Rectal smooth muscle tissue (tissue), 1 donor: ENCODE measurements around the gene UPB1.

ENCODE experiments used
- H3K27ac ChIP-seq: one replicate; pipeline ENCODE4 v1.7.0; 2013; ENCODE audit warnings: low read depth, low read length, inconsistent platforms
- H3K27me3 ChIP-seq: one replicate; pipeline ENCODE4 v1.7.0; 2013; ENCODE audit warnings: low read length; ENCODE audit not compliant: control insufficient read depth, insufficient read depth
- H3K36me3 ChIP-seq: one replicate; pipeline ENCODE4 v1.7.0; 2013; ENCODE audit warnings: low read length; ENCODE audit not compliant: control insufficient read depth, insufficient read depth
- H3K4me1 ChIP-seq: one replicate; pipeline ENCODE4 v1.7.0; 2013; ENCODE audit warnings: low read length; ENCODE audit not compliant: control insufficient read depth, insufficient read depth
- H3K4me3 ChIP-seq: one replicate; pipeline ENCODE4 v1.7.0; 2013; ENCODE audit warnings: low read length
- H3K9ac ChIP-seq: one replicate; pipeline ENCODE4 v1.7.0; 2013; ENCODE audit warnings: low read length

Gene UPB1

GRCh38 chr22:24463071-24463760 lies 31.9 kb upstream of the UPB1 start:
- Histone ChIP-seq H3K9ac (no peak overlapping the region), H3K27ac (no peak overlapping the region), H3K4me3 (no peak overlapping the region), H3K27me3 (no peaks in the 10 kb centered on the region), H3K4me1 (peaks cover 2% of the 10 kb centered on the region), H3K36me3 (no peaks in the 10 kb centered on the region)

GRCh38 chr22:24465566-24465965 lies 29.6 kb upstream of the UPB1 start:
- H3K36me3 ChIP-seq, result no peaks in the 10 kb centered on the region
- no peaks in the 10 kb centered on the region for H3K27me3 ChIP-seq
- H3K9ac ChIP-seq, result no peak overlapping the region
- H3K4me1 ChIP-seq, result peaks cover 2% of the 10 kb centered on the region
- no peak overlapping the region for H3K27ac ChIP-seq
- no peak overlapping the region for H3K4me3 ChIP-seq

GRCh38 chr22:24465975-24466374 lies 29.2 kb upstream of the UPB1 start:
- Histone ChIP-seq H3K27me3 (no peaks in the 10 kb centered on the region), H3K4me3 (no peak overlapping the region), H3K27ac (no peak overlapping the region), H3K4me1 (peaks cover 2% of the 10 kb centered on the region), H3K9ac (no peak overlapping the region), H3K36me3 (no peaks in the 10 kb centered on the region)

GRCh38 chr22:24466716-24467328 lies 28.3 kb upstream of the UPB1 start:
- peaks cover 2% of the 10 kb centered on the region for H3K4me1 ChIP-seq
- H3K27me3 ChIP-seq, result no peaks in the 10 kb centered on the region
- H3K27ac ChIP-seq, result no peak overlapping the region
- H3K9ac ChIP-seq, result no peak overlapping the region
- no peaks in the 10 kb centered on the region for H3K36me3 ChIP-seq
- H3K4me3 ChIP-seq, result no peak overlapping the region

GRCh38 chr22:24467340-24467739 lies 27.8 kb upstream of the UPB1 start:
- Histone ChIP-seq H3K27me3 (no peaks in the 10 kb centered on the region), H3K4me3 (no peak overlapping the region), H3K27ac (no peak overlapping the region), H3K9ac (no peak overlapping the region), H3K36me3 (no peaks in the 10 kb centered on the region), H3K4me1 (peaks cover 2% of the 10 kb centered on the region)

GRCh38 chr22:24471570-24471969 lies 23.6 kb upstream of the UPB1 start:
- Histone ChIP-seq H3K27ac (no peak overlapping the region), H3K4me3 (no peak overlapping the region), H3K36me3 (no peaks in the 10 kb centered on the region), H3K9ac (no peak overlapping the region), H3K27me3 (no peaks in the 10 kb centered on the region), H3K4me1 (no peaks in the 10 kb centered on the region)

- Histone ChIP-seq H3K9ac (no peak overlapping the region), H3K27ac (no peak overlapping the region), H3K4me1 (no peaks in the 10 kb centered on the region), H3K4me3 (no peak overlapping the region), H3K36me3 (no peaks in the 10 kb centered on the region), H3K27me3 (no peaks in the 10 kb centered on the region)
Measured at GRCh38 chr22:24473284-24473683, 21.8 kb upstream of the UPB1 start.

GRCh38 chr22:24474221-24474620 lies 20.9 kb upstream of the UPB1 start:
- H3K9ac ChIP-seq, result no peak overlapping the region
- no peak overlapping the region for H3K27ac ChIP-seq
- no peaks in the 10 kb centered on the region for H3K27me3 ChIP-seq
- H3K4me3 ChIP-seq, result no peak overlapping the region
- H3K4me1 ChIP-seq, result no peaks in the 10 kb centered on the region
- H3K36me3 ChIP-seq, result no peaks in the 10 kb centered on the region

- H3K4me3 ChIP-seq, result no peak overlapping the region
- no peaks in the 10 kb centered on the region for H3K4me1 ChIP-seq
- no peak overlapping the region for H3K9ac ChIP-seq
- H3K27me3 ChIP-seq, result no peaks in the 10 kb centered on the region
- no peaks in the 10 kb centered on the region for H3K36me3 ChIP-seq
- H3K27ac ChIP-seq, result no peak overlapping the region
Measured at GRCh38 chr22:24474649-24475255, 20.4 kb upstream of the UPB1 start.

- Histone ChIP-seq H3K36me3 (no peaks in the 10 kb centered on the region), H3K4me1 (no peaks in the 10 kb centered on the region), H3K27ac (no peak overlapping the region), H3K4me3 (no peak overlapping the region), H3K27me3 (no peaks in the 10 kb centered on the region), H3K9ac (no peak overlapping the region)
Measured at GRCh38 chr22:24481641-24482040, 13.5 kb upstream of the UPB1 start.

GRCh38 chr22:24482575-24482974 lies 12.6 kb upstream of the UPB1 start:
- Histone ChIP-seq H3K4me1 (no peaks in the 10 kb centered on the region), H3K4me3 (no peak overlapping the region), H3K36me3 (no peaks in the 10 kb centered on the region), H3K27me3 (no peaks in the 10 kb centered on the region), H3K27ac (no peak overlapping the region), H3K9ac (no peak overlapping the region)

- no peaks in the 10 kb centered on the region for H3K27me3 ChIP-seq
- no peak overlapping the region for H3K9ac ChIP-seq
- no peaks in the 10 kb centered on the region for H3K4me1 ChIP-seq
- no peak overlapping the region for H3K4me3 ChIP-seq
- H3K36me3 ChIP-seq, result no peaks in the 10 kb centered on the region
- no peak overlapping the region for H3K27ac ChIP-seq
Measured at GRCh38 chr22:24482998-24483397, 12.1 kb upstream of the UPB1 start.
